Measurements from ENCODE around the gene RIPOR3.

RIPOR3 gene

GRCh38 chr20:50651676-50652075 is 39.7 kb downstream of the RIPOR3 start:
- Histone ChIP-seq H3K4me3 (ENCODE audit: low read length) (no peak overlapping the region), H3K27me3 (ENCODE audit: low read depth, low read length) (peaks cover 5% of the 10 kb centered on the region; the same call in 1 of the 2 replicates), H2AFZ (ENCODE audit: low read depth, low read length) (no peak overlapping the region), H3K27ac (ENCODE audit: low read length) (no peak overlapping the region), H3K4me2 (ENCODE audit: low read length) (no peak overlapping the region), H3K4me1 (ENCODE audit: low read length) (peaks cover 8% of the 10 kb centered on the region), H3K9me3 (ENCODE audit: insufficient read depth, low read length) (no peaks in the 10 kb centered on the region), H3K79me2 (ENCODE audit: low read length) (no peaks in the 10 kb centered on the region), H3K9ac (ENCODE audit: low read length) (no peak overlapping the region), H4K20me1 (ENCODE audit: insufficient read depth, low read length) (no peaks in the 10 kb centered on the region), H3K36me3 (replicated peaks; ENCODE audit: low read depth, low read length) (no peaks in the 10 kb centered on the region)
- TF ChIP-seq, protein P1, sequence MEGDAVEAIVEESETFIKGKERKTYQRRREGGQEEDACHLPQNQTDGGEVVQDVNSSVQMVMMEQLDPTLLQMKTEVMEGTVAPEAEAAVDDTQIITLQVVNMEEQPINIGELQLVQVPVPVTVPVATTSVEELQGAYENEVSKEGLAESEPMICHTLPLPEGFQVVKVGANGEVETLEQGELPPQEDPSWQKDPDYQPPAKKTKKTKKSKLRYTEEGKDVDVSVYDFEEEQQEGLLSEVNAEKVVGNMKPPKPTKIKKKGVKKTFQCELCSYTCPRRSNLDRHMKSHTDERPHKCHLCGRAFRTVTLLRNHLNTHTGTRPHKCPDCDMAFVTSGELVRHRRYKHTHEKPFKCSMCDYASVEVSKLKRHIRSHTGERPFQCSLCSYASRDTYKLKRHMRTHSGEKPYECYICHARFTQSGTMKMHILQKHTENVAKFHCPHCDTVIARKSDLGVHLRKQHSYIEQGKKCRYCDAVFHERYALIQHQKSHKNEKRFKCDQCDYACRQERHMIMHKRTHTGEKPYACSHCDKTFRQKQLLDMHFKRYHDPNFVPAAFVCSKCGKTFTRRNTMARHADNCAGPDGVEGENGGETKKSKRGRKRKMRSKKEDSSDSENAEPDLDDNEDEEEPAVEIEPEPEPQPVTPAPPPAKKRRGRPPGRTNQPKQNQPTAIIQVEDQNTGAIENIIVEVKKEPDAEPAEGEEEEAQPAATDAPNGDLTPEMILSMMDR (IDR thresholded peaks at IDR 0.05; ENCODE audit: low read depth, low read length): no peak
- no peak for TF ChIP-seq EZH2phosphoT487 (IDR thresholded peaks at IDR 0.05; ENCODE audit: low read depth)

DNA sequence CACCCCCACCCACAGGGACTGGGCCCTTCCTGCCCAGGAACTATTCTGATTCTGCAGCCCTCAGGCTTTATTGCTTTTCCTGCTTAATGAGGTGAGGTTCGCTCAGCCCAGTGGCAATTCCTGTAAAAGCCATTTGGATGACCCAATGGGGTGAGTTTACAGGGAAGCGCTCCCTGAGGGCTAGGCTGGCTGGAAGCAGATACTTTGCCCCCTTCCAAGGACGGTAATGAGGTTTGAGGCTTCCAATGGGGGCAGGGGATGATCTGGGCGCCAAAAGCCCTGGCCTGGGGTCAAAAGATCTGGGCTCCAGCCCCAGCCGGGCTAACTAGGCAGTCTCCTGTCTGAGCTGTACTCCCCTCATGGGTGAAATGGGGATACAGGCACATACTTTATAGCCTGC is 41.8 kb downstream of the RIPOR3 start:
- H4K20me1 ChIP-seq (ENCODE audit: insufficient read depth, low read length): no peaks in the 10 kb centered on the region
- no peak overlapping the region for H3K4me3 ChIP-seq (ENCODE audit: low read length)
- H3K79me2 ChIP-seq (ENCODE audit: low read length): no peaks in the 10 kb centered on the region
- no peak overlapping the region for H3K9ac ChIP-seq (ENCODE audit: low read length)
- no peak overlapping the region for H3K4me2 ChIP-seq (ENCODE audit: low read length)
- H3K9me3 ChIP-seq (ENCODE audit: insufficient read depth, low read length): peaks cover 3% of the 10 kb centered on the region; the same call in 1 of the 2 replicates
- no peaks in the 10 kb centered on the region for H3K36me3 ChIP-seq (replicated peaks; ENCODE audit: low read depth, low read length)
- TF ChIP-seq, protein P1 (IDR thresholded peaks at IDR 0.05; ENCODE audit: low read depth, low read length): no peak
- TF ChIP-seq EZH2phosphoT487 (IDR thresholded peaks at IDR 0.05; ENCODE audit: low read depth): no peak
- peaks cover 8% of the 10 kb centered on the region for H3K4me1 ChIP-seq (ENCODE audit: low read length)
- H3K27ac ChIP-seq (ENCODE audit: low read length): no peak overlapping the region
- H2AFZ ChIP-seq (ENCODE audit: low read depth, low read length): no peak overlapping the region
- H3K27me3 ChIP-seq (ENCODE audit: low read depth, low read length): peaks cover 5% of the 10 kb centered on the region; the same call in 1 of the 2 replicates

DNA sequence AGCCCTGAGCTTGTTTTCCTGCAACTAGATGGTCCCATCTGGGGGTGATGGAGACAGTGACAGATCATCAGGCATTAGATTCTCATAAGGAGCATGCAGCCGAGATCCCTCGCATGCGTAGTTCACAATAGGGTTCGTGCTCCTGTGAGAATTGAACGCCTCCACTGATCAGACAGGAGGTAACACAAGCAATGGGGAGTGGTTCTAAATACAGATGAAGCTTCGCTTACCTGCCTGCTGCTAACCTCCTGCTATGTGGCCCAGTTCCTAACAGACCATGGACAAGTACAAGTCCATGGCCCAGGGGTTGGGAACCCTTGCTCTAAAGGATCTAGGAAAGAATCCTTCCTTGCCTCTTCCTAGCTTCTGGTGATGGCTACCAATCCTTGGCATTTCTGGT is 42.7 kb downstream of the RIPOR3 start:
- no peaks in the 10 kb centered on the region for H3K36me3 ChIP-seq (replicated peaks; ENCODE audit: low read depth, low read length)
- H3K9me3 ChIP-seq (ENCODE audit: insufficient read depth, low read length): peaks cover 3% of the 10 kb centered on the region; the same call in 1 of the 2 replicates
- H3K79me2 ChIP-seq (ENCODE audit: low read length): no peaks in the 10 kb centered on the region
- H3K4me2 ChIP-seq (ENCODE audit: low read length): no peak overlapping the region
- no peak overlapping the region for H3K9ac ChIP-seq (ENCODE audit: low read length)
- H3K4me1 ChIP-seq (ENCODE audit: low read length): peaks cover 8% of the 10 kb centered on the region
- H3K27ac ChIP-seq (ENCODE audit: low read length): no peak overlapping the region
- no peak for TF ChIP-seq EZH2phosphoT487 (IDR thresholded peaks at IDR 0.05; ENCODE audit: low read depth)
- TF ChIP-seq, protein P1 (IDR thresholded peaks at IDR 0.05; ENCODE audit: low read depth, low read length): no peak
- no peak overlapping the region for H3K4me3 ChIP-seq (ENCODE audit: low read length)
- no peak overlapping the region for H2AFZ ChIP-seq (ENCODE audit: low read depth, low read length)
- H4K20me1 ChIP-seq (ENCODE audit: insufficient read depth, low read length): no peaks in the 10 kb centered on the region
- peaks cover 2% of the 10 kb centered on the region; the same call in 1 of the 2 replicates for H3K27me3 ChIP-seq (ENCODE audit: low read depth, low read length)

DNA sequence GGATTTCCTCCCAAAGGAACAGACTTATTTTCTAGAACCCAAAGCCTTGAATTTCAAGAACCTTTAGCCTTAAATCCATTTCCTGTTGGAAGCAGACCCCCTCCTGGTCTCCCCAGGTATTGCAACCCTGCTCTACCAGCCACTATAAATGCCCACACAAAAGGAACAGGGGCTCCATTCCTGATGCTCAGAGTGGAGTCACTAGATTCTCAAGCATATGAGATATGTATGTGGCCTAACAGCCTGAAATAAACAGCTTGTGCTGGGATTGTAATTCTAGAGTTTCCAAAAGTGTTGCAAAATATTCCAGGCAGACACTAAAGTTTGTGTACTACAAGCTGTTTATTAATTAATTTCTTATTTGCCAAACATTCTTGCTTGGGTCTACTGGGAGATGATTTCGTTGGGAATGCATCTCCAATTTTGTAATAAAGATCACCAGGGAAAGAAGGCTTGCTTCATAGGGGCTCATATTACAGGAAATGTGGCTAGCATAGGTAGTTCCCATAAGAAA is 44.8 kb downstream of the RIPOR3 start:
- Histone ChIP-seq H3K36me3 (replicated peaks; ENCODE audit: low read depth, low read length) (no peaks in the 10 kb centered on the region), H3K27ac (ENCODE audit: low read length) (no peak overlapping the region), H3K27me3 (ENCODE audit: low read depth, low read length) (no peaks in the 10 kb centered on the region), H2AFZ (ENCODE audit: low read depth, low read length) (no peak overlapping the region), H4K20me1 (ENCODE audit: insufficient read depth, low read length) (no peaks in the 10 kb centered on the region), H3K4me2 (ENCODE audit: low read length) (no peak overlapping the region), H3K4me3 (ENCODE audit: low read length) (no peak overlapping the region), H3K9ac (ENCODE audit: low read length) (no peak overlapping the region), H3K4me1 (ENCODE audit: low read length) (no peaks in the 10 kb centered on the region), H3K9me3 (ENCODE audit: insufficient read depth, low read length) (peaks cover 3% of the 10 kb centered on the region; the same call in 1 of the 2 replicates), H3K79me2 (ENCODE audit: low read length) (no peaks in the 10 kb centered on the region)
- TF ChIP-seq EZH2phosphoT487 (IDR thresholded peaks at IDR 0.05; ENCODE audit: low read depth): no peak
- TF ChIP-seq, protein P1 (IDR thresholded peaks at IDR 0.05; ENCODE audit: low read depth, low read length): no peak; the same call in 1 of the 2 replicates

All from OCI-LY3 (cell line).